Osteoblast (primary cell): ENCODE measurements around the gene ACSF3. TPM values are rescaled to one million over a fixed set of nuclear protein-coding genes. Genes with fewer than 3 reads are reported as not detected.

ENCODE experiments used
- DNase-seq: peaks from one replicate; pipeline ENCODE4 v3.0.0; 2011; ENCODE audit warnings: low spot score, mixed read lengths; ENCODE audit not compliant: insufficient read length; ENCODE audit errors: missing footprints
- H2AFZ ChIP-seq: 2 replicates; pipeline ENCODE4 v1.6.0; 2011; ENCODE audit warnings: mild to moderate bottlenecking, low read length
- H3K27ac ChIP-seq: 2 replicates; pipeline ENCODE4 v1.5.1; 2011; ENCODE audit warnings: mild to moderate bottlenecking, low read depth, low read length, moderate library complexity
- H3K27me3 ChIP-seq: 2 replicates; pipeline ENCODE4 v1.6.0; 2012; ENCODE audit warnings: mild to moderate bottlenecking, control low read depth, inconsistent platforms, low read length, moderate library complexity; ENCODE audit not compliant: insufficient read depth
- H3K36me3 ChIP-seq: 2 replicates; pipeline ENCODE4 v1.5.1; 2011; ENCODE audit warnings: mild to moderate bottlenecking, low read length, control low read depth, moderate library complexity; ENCODE audit not compliant: insufficient read depth
- H3K4me1 ChIP-seq: 2 replicates; pipeline ENCODE4 v1.5.1; 2011; ENCODE audit warnings: mild to moderate bottlenecking, low read length, control low read depth, moderate library complexity; ENCODE audit not compliant: insufficient read depth
- H3K4me2 ChIP-seq: 2 replicates; pipeline ENCODE4 v1.6.0; 2011; ENCODE audit warnings: mild to moderate bottlenecking, low read length; ENCODE audit not compliant: insufficient read depth
- H3K4me3 ChIP-seq: fragments of 200-600 bp; sonication (generic); 3 replicates; pipeline ENCODE4 v1.5.1; 2012; ENCODE audit warnings: mild to moderate bottlenecking, low read length, inconsistent platforms; ENCODE audit not compliant: insufficient read depth
- H3K79me2 ChIP-seq: 2 replicates; pipeline ENCODE4 v1.6.0; 2012; ENCODE audit warnings: mild to moderate bottlenecking, low read length, control low read depth, inconsistent platforms; ENCODE audit not compliant: insufficient read depth
- H3K9me3 ChIP-seq: 2 replicates; pipeline ENCODE4 v1.5.1; 2011; ENCODE audit warnings: low read depth, low read length, control low read depth
- H4K20me1 ChIP-seq: 2 replicates; pipeline ENCODE4 v1.6.0; 2012; ENCODE audit warnings: mild to moderate bottlenecking, low read length, control low read depth; ENCODE audit not compliant: insufficient read depth
- CTCF ChIP-seq: IDR thresholded peaks from 2 replicates; pipeline ENCODE4 v1.5.1; 2011; ENCODE audit warnings: mild to moderate bottlenecking, low read depth, low read length, moderate library complexity; ENCODE audit errors: extremely low read depth
- total RNA-seq: library from RNA; depleted of rRNA; stranded (reverse); fragments of >200 nt; gene quantifications from 2 replicates; pipeline ENCODE4 v1.2.3, GENCODE V29; 2012

ACSF3 gene
- total RNA-seq, 1 donor = 29.3 TPM

GRCh38 chr16:89132194-89133005, 38.7 kb downstream of the ACSF3 start:
- Histone ChIP-seq H3K9me3 (no peaks in the 10 kb centered on the region), H3K4me2 (no peak overlapping the region), H3K36me3 (peaks cover 28% of the 10 kb centered on the region), H3K4me1 (no peaks in the 10 kb centered on the region), H3K4me3 (no peak overlapping the region), H3K79me2 (no peaks in the 10 kb centered on the region), H4K20me1 (no peaks in the 10 kb centered on the region), H3K27me3 (no peaks in the 10 kb centered on the region), H3K27ac (no peak overlapping the region), H2AFZ (no peak overlapping the region)
- peak; percentile 55 for DNase-seq
- no peak for TF ChIP-seq CTCF

- H3K4me3 ChIP-seq = no peak overlapping the region
- no peaks in the 10 kb centered on the region for H3K27me3 ChIP-seq
- H2AFZ ChIP-seq = no peak overlapping the region
- H3K4me2 ChIP-seq = no peak overlapping the region
- H3K4me1 ChIP-seq = no peaks in the 10 kb centered on the region
- H3K27ac ChIP-seq = no peak overlapping the region
- no peaks in the 10 kb centered on the region for H3K79me2 ChIP-seq
- no peak for TF ChIP-seq CTCF
- no peaks in the 10 kb centered on the region for H3K9me3 ChIP-seq
- no peaks in the 10 kb centered on the region for H4K20me1 ChIP-seq
- H3K36me3 ChIP-seq = peaks cover 28% of the 10 kb centered on the region
- DNase-seq = peak; percentile 44
Measured at GRCh38 chr16:89133457-89134127, 39.9 kb downstream of the ACSF3 start.

- no peaks in the 10 kb centered on the region for H3K9me3 ChIP-seq
- no peaks in the 10 kb centered on the region for H3K27me3 ChIP-seq
- no peak overlapping the region for H3K4me3 ChIP-seq
- no peak overlapping the region for H3K4me2 ChIP-seq
- no peak for DNase-seq
- H4K20me1 ChIP-seq = no peaks in the 10 kb centered on the region
- H2AFZ ChIP-seq = no peak overlapping the region
- H3K79me2 ChIP-seq = no peaks in the 10 kb centered on the region
- peaks cover 23% of the 10 kb centered on the region for H3K36me3 ChIP-seq
- H3K27ac ChIP-seq = no peak overlapping the region
- TF ChIP-seq CTCF = no peak
- no peaks in the 10 kb centered on the region for H3K4me1 ChIP-seq
Measured at GRCh38 chr16:89134269-89134668, 40.6 kb downstream of the ACSF3 start.

- Histone ChIP-seq H3K4me1 (no peaks in the 10 kb centered on the region), H3K4me3 (no peak overlapping the region), H3K4me2 (no peak overlapping the region), H3K27ac (no peak overlapping the region), H3K36me3 (peaks cover 23% of the 10 kb centered on the region), H4K20me1 (no peaks in the 10 kb centered on the region), H3K27me3 (no peaks in the 10 kb centered on the region), H3K9me3 (no peaks in the 10 kb centered on the region), H3K79me2 (no peaks in the 10 kb centered on the region), H2AFZ (no peak overlapping the region)
- no peak for TF ChIP-seq CTCF
- peak; percentile 49 for DNase-seq
Measured at GRCh38 chr16:89135166-89135565, 41.5 kb downstream of the ACSF3 start.
